GM21529 (cell line): ENCODE data around the gene CTDSPL.
A peak's percentile ranks its signal among the peaks of the same experiment; 100 is the strongest.
"Not testable (repeated sequence)": the region's sequence is repeated elsewhere in the genome, so short reads cannot be mapped to it uniquely, and the experiment has no call there.

Experiments
- ATAC-seq: cut with Tn5 transposase; IDR thresholded peaks from one replicate; pipeline ENCODE4 v1.9.1; 2021; ENCODE audit not compliant: unreplicated experiment

The CTDSPL gene

DNA sequence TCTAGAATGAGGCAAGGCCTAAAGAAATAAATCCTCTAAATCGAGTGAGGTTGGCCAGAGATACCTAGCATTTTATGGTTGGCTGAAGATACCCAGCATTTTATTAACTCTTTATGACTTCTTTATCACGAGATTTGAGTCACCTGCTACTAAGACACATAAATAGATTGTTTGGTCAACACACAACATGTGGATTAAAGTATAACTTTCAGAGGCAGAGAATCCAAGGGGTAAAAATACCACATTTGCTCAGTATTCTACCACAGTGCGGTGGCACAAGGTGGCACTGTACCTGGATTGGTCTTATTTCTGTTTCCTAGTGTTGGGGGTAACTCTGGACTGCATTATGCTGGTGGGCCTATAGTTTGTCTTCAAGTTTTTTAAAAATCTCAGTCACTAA is 102.0 kb downstream of the CTDSPL start:
- no peak for ATAC-seq

- ATAC-seq: no peak
Measured at GRCh38 chr3:37964146-37964545, 102.5 kb downstream of the CTDSPL start.

GRCh38 chr3:37964716-37965115 is 103.0 kb downstream of the CTDSPL start:
- ATAC-seq: no peak

- peak; percentile 80 for ATAC-seq
Measured at GRCh38 chr3:37967260-37967881, 105.7 kb downstream of the CTDSPL start.

DNA sequence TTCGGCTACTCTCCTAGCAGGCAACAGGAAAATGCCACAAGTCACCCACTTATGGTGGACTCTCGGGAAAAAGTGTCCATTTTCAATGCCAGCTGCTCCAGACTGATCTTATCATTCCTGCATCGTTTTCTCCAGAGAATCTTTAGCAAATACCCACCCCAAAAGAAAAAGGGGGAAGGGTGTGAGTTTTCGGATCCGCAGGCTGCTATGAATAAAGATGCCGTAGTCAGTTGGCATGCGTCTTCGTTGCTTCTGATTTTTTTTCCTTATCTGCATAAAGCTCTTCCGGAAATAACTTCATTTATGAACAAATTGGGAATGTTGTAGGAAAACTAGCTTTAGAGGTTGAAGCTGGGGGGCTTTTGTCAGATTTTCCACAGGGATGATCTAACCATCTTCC is 106.5 kb downstream of the CTDSPL start:
- no peak for ATAC-seq

- no peak for ATAC-seq
Measured at GRCh38 chr3:37968813-37969595, 107.3 kb downstream of the CTDSPL start.

DNA sequence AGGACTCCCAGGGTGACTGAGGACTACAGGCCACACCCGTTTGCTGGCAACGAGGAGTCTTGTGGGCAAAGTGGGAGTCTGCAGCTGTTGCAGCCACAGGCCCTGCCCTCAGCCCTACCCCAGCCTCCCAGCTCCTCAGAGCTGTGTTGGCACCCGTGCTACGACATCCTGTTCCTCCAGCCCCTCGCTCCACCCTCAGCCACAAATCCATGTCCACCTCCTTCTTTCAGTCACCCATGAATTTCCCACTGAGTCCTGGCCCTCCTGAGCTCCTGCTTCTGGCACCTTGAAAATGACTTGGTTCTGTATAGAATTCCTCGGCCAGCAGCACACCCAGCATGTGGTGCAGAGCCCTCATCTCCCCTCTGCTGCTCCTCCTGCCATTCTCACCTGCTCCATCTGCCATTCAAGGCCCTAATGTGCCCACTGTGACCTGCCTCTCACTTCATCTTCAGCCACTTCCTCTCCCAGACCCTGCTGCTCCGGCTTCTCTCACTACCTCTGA is 108.0 kb downstream of the CTDSPL start:
- ATAC-seq: no peak

- ATAC-seq: no peak
Measured at GRCh38 chr3:37970802-37971201, 109.1 kb downstream of the CTDSPL start.

- no peak for ATAC-seq
Measured at GRCh38 chr3:37971467-37971866, 109.8 kb downstream of the CTDSPL start.

DNA sequence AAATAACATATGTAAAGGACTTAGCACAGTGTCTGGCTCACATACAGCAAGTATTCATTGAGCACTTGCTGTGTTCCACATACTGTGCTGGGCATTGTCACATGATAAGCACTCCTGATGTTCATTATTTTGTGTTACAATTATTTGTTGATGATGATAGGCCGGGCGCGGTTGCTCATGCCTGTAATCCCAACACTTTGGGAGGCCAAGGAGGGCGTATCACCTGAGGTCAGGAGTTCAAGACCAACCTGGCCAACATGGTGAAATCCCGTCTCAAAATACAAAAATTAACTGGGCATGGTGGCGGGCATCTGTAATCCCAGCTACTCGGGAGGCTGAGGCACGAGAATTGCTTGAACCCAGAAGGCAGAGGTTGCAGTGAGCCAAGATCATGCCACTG is 110.4 kb downstream of the CTDSPL start:
- ATAC-seq: not testable (repeated sequence)

DNA sequence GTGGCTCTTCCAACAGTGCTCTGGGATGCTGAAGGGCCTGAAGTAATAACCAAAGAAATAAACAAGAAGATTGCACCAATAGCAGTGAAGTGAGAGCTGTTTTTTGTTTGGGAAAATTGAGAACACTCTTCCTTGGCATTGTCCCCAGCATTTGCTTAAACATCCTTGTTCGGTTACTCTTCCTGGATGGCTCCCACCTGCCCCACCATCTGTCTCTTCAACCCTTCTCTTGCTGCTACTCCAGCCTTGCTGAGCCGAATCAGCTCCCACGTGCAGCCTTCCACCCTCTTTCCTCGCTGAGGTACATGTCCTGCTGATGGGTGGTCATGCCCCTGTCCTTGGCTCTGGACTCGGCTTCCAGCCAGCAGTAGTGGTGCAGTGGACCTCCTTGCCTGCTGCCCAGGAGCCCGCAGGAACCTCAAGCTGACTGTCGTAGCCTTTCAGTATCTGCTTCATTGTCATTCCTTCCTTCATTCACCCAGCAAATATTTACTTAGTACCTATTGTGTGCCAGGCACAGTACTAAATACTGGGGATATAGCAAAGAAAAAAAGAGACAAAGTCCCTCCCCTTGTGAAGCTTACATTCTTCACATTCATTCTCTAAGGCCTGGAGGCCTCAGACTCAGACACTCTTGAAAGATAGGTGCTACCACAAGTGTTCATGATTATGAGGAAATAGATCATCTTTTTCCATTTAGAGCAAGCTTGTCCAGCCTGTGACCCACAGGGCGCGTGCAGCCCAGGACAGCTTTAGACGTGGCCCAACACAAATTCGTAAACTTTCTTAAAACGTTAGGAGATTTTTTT is 111.8 kb downstream of the CTDSPL start:
- no peak for ATAC-seq

GRCh38 chr3:37974121-37975083 is 112.7 kb downstream of the CTDSPL start:
- ATAC-seq: peak; percentile 94

DNA sequence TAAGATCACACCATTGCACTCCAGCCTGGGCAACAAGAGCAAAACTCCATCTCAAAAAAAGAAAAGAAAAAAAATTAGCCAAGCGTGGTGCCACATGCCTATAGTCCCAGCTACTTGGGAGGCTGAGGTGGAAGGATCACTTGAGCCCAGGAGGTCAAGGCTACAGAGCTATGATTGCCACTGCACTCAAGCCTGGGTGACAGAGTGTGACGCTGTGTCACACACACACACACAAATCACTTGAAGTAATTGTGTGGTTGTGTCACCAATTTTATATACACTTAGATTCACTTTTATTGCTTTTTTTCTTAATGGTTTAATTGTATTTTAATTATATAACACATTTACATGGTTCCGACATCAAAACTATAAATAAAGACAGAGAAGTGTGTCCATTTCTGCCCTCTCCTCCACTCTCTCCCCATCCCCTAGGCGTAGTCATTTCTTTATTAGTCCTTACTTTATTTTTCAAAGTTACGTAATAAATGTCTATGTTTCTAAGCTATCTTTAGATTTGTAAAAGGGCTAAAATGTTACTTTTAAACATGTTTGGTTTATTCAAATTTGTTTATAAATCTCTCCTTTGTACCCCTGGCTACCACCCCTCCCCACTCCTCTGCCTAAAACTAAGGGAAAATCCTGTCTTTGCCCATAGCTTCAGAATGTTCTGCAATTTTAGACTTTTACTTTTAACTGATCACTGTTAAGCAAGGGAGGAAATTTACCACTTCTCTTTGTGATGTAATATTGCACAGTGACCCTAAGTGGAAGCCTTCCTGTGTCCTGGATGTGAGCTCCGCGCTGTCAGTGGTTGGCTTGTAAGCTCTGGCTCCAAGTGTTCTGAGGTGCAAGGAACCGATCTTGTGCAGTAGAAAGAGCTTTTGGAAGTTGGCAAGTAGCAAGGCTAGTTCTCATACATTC is 118.1 kb downstream of the CTDSPL start:
- no peak for ATAC-seq

GRCh38 chr3:37980462-37981347 is 119.0 kb downstream of the CTDSPL start:
- no peak for ATAC-seq

- ATAC-seq: no peak
Measured at GRCh38 chr3:37981348-37981664, 119.6 kb downstream of the CTDSPL start.

DNA sequence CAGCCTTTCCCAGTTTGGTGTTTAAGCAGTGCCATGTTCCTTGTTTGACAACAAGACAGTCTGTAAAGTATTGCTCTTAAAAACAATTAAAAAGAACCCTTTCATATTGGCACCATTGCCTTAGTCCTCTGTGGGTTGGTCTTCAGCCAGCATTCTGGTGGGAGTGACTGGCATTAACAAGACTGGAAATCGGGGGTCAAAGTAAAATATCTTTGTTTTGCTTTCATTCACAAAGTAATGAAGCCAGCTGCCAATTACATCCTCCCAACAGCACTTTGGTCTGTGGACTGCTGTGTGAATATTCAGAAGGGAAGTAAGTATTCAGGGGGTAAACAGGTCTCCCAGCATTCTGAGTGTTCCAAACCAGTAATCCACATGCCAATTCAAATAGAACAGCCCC is 120.7 kb downstream of the CTDSPL start:
- ATAC-seq: no peak

GRCh38 chr3:37984051-37984450 is 122.4 kb downstream of the CTDSPL start:
- no peak for ATAC-seq

GRCh38 chr3:37984596-37984995 is 122.9 kb downstream of the CTDSPL start:
- ATAC-seq: no peak
